ENCODE data around the gene TWIST1. TPM values are rescaled to one million over a fixed set of nuclear protein-coding genes. Genes with fewer than 3 reads are reported as not detected.

The TWIST1 gene
- total RNA-seq, 1 donor from 2014 or later: 11.5 TPM

DNA sequence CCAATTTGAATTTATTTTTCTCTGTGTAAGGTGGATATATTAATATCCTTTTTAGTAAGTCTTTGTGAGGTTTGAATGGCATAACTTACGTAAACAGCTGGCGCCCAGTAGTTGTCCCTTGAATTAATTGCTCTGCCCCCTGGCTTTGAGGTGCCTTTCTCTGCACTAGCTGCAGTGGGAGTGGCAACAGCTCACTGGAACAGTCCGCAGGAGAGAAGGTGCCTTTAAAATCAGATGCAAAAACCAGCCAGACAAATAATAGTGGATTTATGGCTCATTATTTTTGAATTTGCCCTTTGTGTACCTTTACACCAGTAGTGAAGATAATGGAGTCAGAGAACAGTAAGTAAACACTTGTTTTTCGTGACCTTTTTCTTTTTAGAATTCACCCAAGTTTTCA is 16.0 kb upstream of the TWIST1 start:
- Histone ChIP-seq H3K36me3 (no peaks in the 10 kb centered on the region), H3K9me3 (no peaks in the 10 kb centered on the region), H3K4me3 (no peak overlapping the region), H3K27ac (no peak overlapping the region), H3K27me3 (no peaks in the 10 kb centered on the region), H3K4me1 (no peaks in the 10 kb centered on the region)
- no peak for DNase-seq (ENCODE audit: extremely low spot score in 2 of 2)
- TF ChIP-seq, protein P1, sequence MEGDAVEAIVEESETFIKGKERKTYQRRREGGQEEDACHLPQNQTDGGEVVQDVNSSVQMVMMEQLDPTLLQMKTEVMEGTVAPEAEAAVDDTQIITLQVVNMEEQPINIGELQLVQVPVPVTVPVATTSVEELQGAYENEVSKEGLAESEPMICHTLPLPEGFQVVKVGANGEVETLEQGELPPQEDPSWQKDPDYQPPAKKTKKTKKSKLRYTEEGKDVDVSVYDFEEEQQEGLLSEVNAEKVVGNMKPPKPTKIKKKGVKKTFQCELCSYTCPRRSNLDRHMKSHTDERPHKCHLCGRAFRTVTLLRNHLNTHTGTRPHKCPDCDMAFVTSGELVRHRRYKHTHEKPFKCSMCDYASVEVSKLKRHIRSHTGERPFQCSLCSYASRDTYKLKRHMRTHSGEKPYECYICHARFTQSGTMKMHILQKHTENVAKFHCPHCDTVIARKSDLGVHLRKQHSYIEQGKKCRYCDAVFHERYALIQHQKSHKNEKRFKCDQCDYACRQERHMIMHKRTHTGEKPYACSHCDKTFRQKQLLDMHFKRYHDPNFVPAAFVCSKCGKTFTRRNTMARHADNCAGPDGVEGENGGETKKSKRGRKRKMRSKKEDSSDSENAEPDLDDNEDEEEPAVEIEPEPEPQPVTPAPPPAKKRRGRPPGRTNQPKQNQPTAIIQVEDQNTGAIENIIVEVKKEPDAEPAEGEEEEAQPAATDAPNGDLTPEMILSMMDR (IDR thresholded peaks at IDR 0.05): no peak
- no peak for TF ChIP-seq POLR2AphosphoS5 (IDR thresholded peaks at IDR 0.05; ENCODE audit: insufficient read depth in 1 of 2, low read depth in 1 of 2)
- TF ChIP-seq POLR2A (IDR thresholded peaks at IDR 0.05): no peak
- intact Hi-C loops (cut with DNase I): no loop called here

- H3K36me3 ChIP-seq: no peaks in the 10 kb centered on the region
- intact Hi-C loops (cut with DNase I): no loop called here
- H3K27ac ChIP-seq: no peak overlapping the region
- TF ChIP-seq, protein P1 (IDR thresholded peaks at IDR 0.05): no peak
- TF ChIP-seq POLR2A (IDR thresholded peaks at IDR 0.05) (no peak), POLR2AphosphoS5 (IDR thresholded peaks at IDR 0.05; ENCODE audit: insufficient read depth in 1 of 2, low read depth in 1 of 2) (no peak)
- no peak for DNase-seq (ENCODE audit: extremely low spot score in 2 of 2)
- H3K27me3 ChIP-seq: no peaks in the 10 kb centered on the region
- no peak overlapping the region for H3K4me3 ChIP-seq
- H3K4me1 ChIP-seq: no peaks in the 10 kb centered on the region
- H3K9me3 ChIP-seq: no peaks in the 10 kb centered on the region
Observed at GRCh38 chr7:19128856-19129255, 11.4 kb upstream of the TWIST1 start.

GRCh38 chr7:19121977-19122588 is 4.6 kb upstream of the TWIST1 start:
- H3K27me3 ChIP-seq: peaks cover 8% of the 10 kb centered on the region
- peaks cover 13% of the 10 kb centered on the region for H3K4me1 ChIP-seq
- no peak for DNase-seq (ENCODE audit: extremely low spot score in 2 of 2)
- H3K36me3 ChIP-seq: no peaks in the 10 kb centered on the region
- TF ChIP-seq, protein P1 (IDR thresholded peaks at IDR 0.05): peak in 1 of 3 experiments; percentile 39
- no peak for TF ChIP-seq POLR2AphosphoS5 (IDR thresholded peaks at IDR 0.05; ENCODE audit: insufficient read depth in 1 of 2, low read depth in 1 of 2)
- H3K27ac ChIP-seq: no peak overlapping the region
- intact Hi-C loops (cut with DNase I): no loop called here
- no peaks in the 10 kb centered on the region for H3K9me3 ChIP-seq
- H3K4me3 ChIP-seq: no peak overlapping the region

DNA sequence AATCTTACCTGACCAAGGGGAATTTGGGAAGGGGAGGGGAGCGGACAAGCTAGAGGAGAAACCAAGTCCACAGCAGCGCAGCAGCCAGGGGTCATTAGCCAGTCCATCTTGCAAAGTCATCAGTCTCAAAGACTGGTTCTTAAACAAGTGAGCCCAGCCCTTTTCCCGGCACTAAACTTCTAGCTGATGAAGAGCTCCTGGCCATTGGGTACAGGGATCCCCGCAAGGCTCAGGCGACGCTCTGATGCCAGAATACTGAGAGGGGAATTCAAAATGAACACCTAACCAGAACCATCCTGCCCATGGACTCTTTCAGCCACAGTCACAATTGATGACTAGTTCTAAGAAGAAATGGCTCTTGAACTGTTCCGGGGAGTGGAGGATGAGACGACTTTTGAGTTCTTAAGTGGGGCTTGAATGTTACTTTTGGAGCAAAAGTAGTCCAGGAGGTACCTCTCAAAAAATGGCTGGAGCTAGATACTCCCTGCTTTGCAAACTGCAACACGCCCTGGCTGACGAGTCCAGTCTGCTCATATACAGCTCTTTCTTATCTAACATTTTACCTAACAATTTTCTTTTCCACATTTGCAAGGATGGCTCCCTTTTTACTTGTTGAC is 2.5 kb upstream of the TWIST1 start:
- H3K27me3 ChIP-seq: peaks cover 8% of the 10 kb centered on the region
- peaks cover 25% of the 10 kb centered on the region for H3K4me1 ChIP-seq
- TF ChIP-seq, protein P1 (IDR thresholded peaks at IDR 0.05): no peak
- TF ChIP-seq POLR2A (IDR thresholded peaks at IDR 0.05) (no peak), POLR2AphosphoS5 (IDR thresholded peaks at IDR 0.05; ENCODE audit: insufficient read depth in 1 of 2, low read depth in 1 of 2) (no peak)
- intact Hi-C loops (cut with DNase I): loop anchor here (5.0 kb wide), 1 partner anchor 358 kb away; no protein-coding TSS in a partner anchor
- H3K4me3 ChIP-seq: no peak overlapping the region
- H3K36me3 ChIP-seq: no peaks in the 10 kb centered on the region
- no peak for DNase-seq (ENCODE audit: extremely low spot score in 2 of 2)
- H3K9me3 ChIP-seq: no peaks in the 10 kb centered on the region
- H3K27ac ChIP-seq: no peak overlapping the region

DNA sequence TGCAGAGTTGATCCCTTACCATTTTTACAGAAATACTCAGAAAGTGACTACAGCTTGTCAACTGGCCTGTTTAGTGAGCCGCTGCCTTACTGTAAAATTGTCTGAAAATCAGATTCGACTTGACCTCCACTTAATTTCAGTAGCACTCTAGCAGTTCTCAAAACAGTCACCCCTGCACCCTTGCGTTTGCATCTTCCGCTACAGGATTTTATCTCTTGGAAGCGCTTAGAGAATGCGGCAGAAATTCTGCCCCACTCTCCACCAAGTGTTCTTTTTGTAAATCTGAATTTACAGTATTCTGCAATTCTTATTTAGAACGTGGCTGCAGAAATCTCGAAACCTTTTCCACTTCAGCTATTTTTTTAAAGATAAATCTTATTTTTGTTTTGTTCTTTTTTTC is 1.9 kb upstream of the TWIST1 start:
- intact Hi-C loops (cut with DNase I): loop anchor here (5.0 kb wide), 1 partner anchor 357 kb away; no protein-coding TSS in a partner anchor
- peaks cover 25% of the 10 kb centered on the region for H3K4me1 ChIP-seq
- no peak overlapping the region for H3K27ac ChIP-seq
- DNase-seq (ENCODE audit: extremely low spot score in 2 of 2): no peak
- H3K4me3 ChIP-seq: no peak overlapping the region
- H3K36me3 ChIP-seq: no peaks in the 10 kb centered on the region
- TF ChIP-seq, protein P1 (IDR thresholded peaks at IDR 0.05): no peak
- no peak for TF ChIP-seq POLR2A (IDR thresholded peaks at IDR 0.05)
- no peak for TF ChIP-seq POLR2AphosphoS5 (IDR thresholded peaks at IDR 0.05; ENCODE audit: insufficient read depth in 1 of 2, low read depth in 1 of 2)
- H3K9me3 ChIP-seq: no peaks in the 10 kb centered on the region
- peaks cover 8% of the 10 kb centered on the region for H3K27me3 ChIP-seq
